HFFc6 (cell line): ENCODE results near the gene NBAS. TPM values are rescaled to one million over a fixed set of nuclear protein-coding genes. Genes with fewer than 3 reads are reported as not detected.
"Not testable (repeated sequence)": the region's sequence is repeated elsewhere in the genome, so short reads cannot be mapped to it uniquely, and the experiment has no call there.

ENCODE experiments used
- DNase-seq: peaks from one replicate; pipeline ENCODE4 v3.0.0-alpha.2; 2018
- H3K27ac Mint-ChIP-seq: 2 replicates; pipeline ENCODE4 v1.8.0; 2020; ENCODE audit warnings: mild to moderate bottlenecking, mixed read lengths
- H3K27me3 Mint-ChIP-seq: 2 replicates; pipeline ENCODE4 v1.8.0; 2021; ENCODE audit warnings: mild to moderate bottlenecking, moderate library complexity, mixed read lengths; ENCODE audit not compliant: insufficient read depth
- H3K36me3 Mint-ChIP-seq: 2 replicates; pipeline ENCODE4 v1.8.0; 2021; ENCODE audit warnings: low read depth, mixed read lengths
- H3K4me1 Mint-ChIP-seq: 2 replicates; pipeline ENCODE4 v1.8.0; 2020; ENCODE audit warnings: low read depth, mixed read lengths
- H3K4me3 Mint-ChIP-seq: 2 replicates; pipeline ENCODE4 v1.8.0; 2020; ENCODE audit warnings: mild to moderate bottlenecking, moderate library complexity, mixed read lengths
- H3K9me3 Mint-ChIP-seq: 2 replicates; pipeline ENCODE4 v1.8.0; 2020; ENCODE audit warnings: mild to moderate bottlenecking, mixed read lengths
- total RNA-seq, 6 experiments: library from RNA; stranded (reverse); fragmentation: NEBNext Ultra II Directional; extraction: Animal tissue kit (Norgen Biotek cat#: 25700); gene quantifications; 2 replicates in 1 of 6; 3 replicates in 5 of 6; pipeline ENCODE4 v1.2.3, GENCODE V29; 2021
- TF ChIP-seq, protein P1 (sequence below): fragments of 200-600 bp; sonication (generic); IDR thresholded peaks from 2 replicates; pipeline ENCODE4 v1.5.0; 2021; ENCODE audit warnings: antibody characterized with exemption, mild to moderate bottlenecking

NBAS gene
- total RNA-seq, 6 experiments from 2014 or later: 43.5 to 54.0 (median 52.2) TPM

- no peaks in the 10 kb centered on the region for H3K9me3 Mint-ChIP-seq
- H3K4me1 Mint-ChIP-seq: peaks cover 3% of the 10 kb centered on the region
- H3K27me3 Mint-ChIP-seq: no peaks in the 10 kb centered on the region; the same call in 1 of the 2 replicates
- TF ChIP-seq, protein P1, sequence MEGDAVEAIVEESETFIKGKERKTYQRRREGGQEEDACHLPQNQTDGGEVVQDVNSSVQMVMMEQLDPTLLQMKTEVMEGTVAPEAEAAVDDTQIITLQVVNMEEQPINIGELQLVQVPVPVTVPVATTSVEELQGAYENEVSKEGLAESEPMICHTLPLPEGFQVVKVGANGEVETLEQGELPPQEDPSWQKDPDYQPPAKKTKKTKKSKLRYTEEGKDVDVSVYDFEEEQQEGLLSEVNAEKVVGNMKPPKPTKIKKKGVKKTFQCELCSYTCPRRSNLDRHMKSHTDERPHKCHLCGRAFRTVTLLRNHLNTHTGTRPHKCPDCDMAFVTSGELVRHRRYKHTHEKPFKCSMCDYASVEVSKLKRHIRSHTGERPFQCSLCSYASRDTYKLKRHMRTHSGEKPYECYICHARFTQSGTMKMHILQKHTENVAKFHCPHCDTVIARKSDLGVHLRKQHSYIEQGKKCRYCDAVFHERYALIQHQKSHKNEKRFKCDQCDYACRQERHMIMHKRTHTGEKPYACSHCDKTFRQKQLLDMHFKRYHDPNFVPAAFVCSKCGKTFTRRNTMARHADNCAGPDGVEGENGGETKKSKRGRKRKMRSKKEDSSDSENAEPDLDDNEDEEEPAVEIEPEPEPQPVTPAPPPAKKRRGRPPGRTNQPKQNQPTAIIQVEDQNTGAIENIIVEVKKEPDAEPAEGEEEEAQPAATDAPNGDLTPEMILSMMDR: 0 out of 2 replicates have a peak, but pooled peaks have one; percentile 7
- peaks cover 34% of the 10 kb centered on the region for H3K36me3 Mint-ChIP-seq
- no peak for DNase-seq
- no peak overlapping the region for H3K27ac Mint-ChIP-seq
- H3K4me3 Mint-ChIP-seq: no peak overlapping the region
These were observed 33.9 kb downstream of the NBAS start for GRCh38 chr2:15527074-15527739.

DNA sequence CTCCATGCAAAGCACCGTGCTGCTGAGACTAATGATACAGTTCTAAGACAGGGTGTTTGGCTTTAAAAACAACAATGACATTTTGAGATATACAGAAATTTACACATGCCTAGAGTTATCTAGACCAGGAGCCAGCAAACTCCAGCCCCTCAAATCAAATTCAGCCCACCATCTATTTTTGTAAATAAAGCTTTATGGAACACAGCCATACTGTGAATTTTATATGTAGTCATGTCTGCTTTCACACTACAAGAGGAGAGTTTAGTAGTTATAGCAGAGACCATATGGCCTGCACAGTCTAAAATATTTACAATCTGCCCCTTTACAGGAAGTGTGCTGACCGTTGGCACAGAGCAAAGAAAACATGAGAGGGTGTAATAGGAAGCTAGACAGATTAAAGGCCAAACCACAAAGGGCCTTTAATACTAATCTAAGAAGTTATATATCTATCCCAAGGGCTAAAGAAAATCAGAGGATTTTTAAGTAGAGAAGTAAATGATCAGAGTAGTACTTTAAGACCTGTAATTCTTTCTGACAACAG, 39.4 kb downstream of the NBAS start:
- peaks cover 13% of the 10 kb centered on the region for H3K4me1 Mint-ChIP-seq
- peak overlapping the region; percentile 27; the same call in 1 of the 2 replicates for H3K4me3 Mint-ChIP-seq
- TF ChIP-seq, protein P1: no peak
- peaks cover 36% of the 10 kb centered on the region for H3K36me3 Mint-ChIP-seq
- peak; percentile 5 for DNase-seq
- H3K9me3 Mint-ChIP-seq: no peaks in the 10 kb centered on the region
- no peaks in the 10 kb centered on the region; the same call in 1 of the 2 replicates for H3K27me3 Mint-ChIP-seq
- H3K27ac Mint-ChIP-seq: peak overlapping the region; percentile 10; the same call in 1 of the 2 replicates

DNA sequence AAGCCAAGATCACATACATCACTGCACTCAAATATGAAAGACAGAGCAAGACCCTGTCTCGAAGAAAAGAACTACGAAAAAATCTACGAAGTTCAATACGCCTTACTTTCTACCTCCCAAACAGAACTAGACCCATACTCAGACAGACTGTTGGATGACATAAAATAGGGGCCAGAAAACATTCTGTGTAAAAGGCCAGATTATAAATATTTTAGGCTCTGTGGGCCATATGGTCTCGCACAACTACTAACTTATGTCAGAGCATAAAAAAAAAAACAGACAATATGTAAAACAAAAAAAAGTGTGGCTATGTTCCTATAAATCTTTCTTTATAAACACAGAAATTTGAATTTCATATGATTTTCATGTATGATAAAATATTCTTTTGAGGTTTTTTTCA, 40.8 kb downstream of the NBAS start:
- DNase-seq: no peak
- Mint-ChIP-seq H3K27ac (no peak overlapping the region), H3K27me3 (no peaks in the 10 kb centered on the region; the same call in 1 of the 2 replicates), H3K36me3 (peaks cover 34% of the 10 kb centered on the region), H3K9me3 (no peaks in the 10 kb centered on the region), H3K4me1 (peaks cover 13% of the 10 kb centered on the region), H3K4me3 (no peak overlapping the region)
- TF ChIP-seq, protein P1: no peak

DNA sequence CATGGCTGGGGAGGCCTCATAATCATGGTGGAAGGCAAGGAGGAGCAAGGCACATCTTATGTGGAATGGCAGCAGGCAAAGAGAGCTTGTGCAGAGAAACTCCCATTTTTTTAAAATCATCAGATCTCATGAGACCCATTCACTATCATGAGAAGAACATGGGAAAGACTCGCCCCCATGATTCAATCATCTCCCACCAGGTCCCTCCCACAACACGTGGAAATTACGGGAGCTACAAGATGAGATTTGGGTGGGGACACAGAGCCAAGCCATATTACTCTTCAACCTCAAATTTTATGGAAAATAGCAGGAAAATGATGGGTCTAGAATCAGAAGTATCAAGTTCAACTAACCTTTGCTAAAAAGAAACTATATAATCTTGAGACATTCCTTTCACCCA, 42.4 kb downstream of the NBAS start:
- not testable (repeated sequence) for H3K9me3 Mint-ChIP-seq

DNA sequence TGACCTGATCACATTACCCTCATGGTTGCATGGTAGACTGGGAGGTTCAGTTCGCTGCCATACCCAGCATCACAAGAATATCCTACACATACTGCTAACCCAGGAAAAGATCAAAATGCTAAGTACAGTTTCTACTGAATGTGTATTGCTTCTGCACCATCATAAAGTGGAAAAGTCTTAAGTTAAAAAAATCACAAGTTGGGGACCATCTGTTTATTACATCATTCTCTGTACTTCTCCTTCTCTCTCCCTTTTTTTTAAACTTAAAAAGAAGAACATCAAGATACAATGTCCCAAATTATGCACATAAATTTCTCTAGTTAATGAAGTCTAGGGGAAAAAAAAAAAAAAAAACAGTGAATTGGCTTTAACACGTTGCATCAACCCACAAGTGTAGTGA, 43.3 kb downstream of the NBAS start:
- Mint-ChIP-seq H3K27ac (no peak overlapping the region), H3K27me3 (no peaks in the 10 kb centered on the region; the same call in 1 of the 2 replicates), H3K36me3 (peaks cover 24% of the 10 kb centered on the region)

More for the DNA sequence above, 42.4 kb downstream of the NBAS start:
- peaks cover 23% of the 10 kb centered on the region for H3K36me3 Mint-ChIP-seq
- peaks cover 13% of the 10 kb centered on the region for H3K4me1 Mint-ChIP-seq
- H3K4me3 Mint-ChIP-seq, H3K27ac Mint-ChIP-seq, DNase-seq, H3K27me3 Mint-ChIP-seq: not testable (repeated sequence)

DNA sequence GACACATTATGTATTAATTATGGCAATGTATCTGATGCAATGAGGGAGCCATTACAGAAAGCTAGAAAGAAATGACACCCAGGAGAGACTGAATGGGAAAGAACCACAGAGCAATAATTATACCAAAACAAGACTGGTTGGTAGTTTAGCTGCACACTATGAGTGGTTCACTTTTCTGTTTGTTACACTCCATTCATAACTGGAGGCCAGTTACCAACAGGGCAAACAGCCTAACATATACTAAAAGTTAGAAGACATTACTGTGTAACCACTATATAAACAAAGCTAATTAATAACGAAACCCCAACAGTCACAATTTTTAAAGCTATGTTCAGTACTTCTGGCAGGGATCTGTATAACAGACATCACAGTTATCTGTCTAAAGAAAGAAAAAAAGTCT, 49.4 kb downstream of the NBAS start:
- TF ChIP-seq, protein P1: no peak
- H3K36me3 Mint-ChIP-seq: peaks cover 17% of the 10 kb centered on the region
- H3K4me1 Mint-ChIP-seq: peaks cover 4% of the 10 kb centered on the region
- H3K9me3 Mint-ChIP-seq: no peaks in the 10 kb centered on the region
- H3K27ac Mint-ChIP-seq: no peak overlapping the region
- H3K27me3 Mint-ChIP-seq: no peaks in the 10 kb centered on the region
- no peak for DNase-seq
- H3K4me3 Mint-ChIP-seq: no peak overlapping the region

More for the DNA sequence above, 43.3 kb downstream of the NBAS start:
- TF ChIP-seq, protein P1: no peak
- H3K9me3 Mint-ChIP-seq: no peaks in the 10 kb centered on the region
- peaks cover 13% of the 10 kb centered on the region for H3K4me1 Mint-ChIP-seq
- H3K4me3 Mint-ChIP-seq: no peak overlapping the region
- DNase-seq: no peak
